GM12878 (cell line): ENCODE results near the gene BACE2. TPM values are rescaled to one million over a fixed set of nuclear protein-coding genes. Genes with fewer than 3 reads are reported as not detected.

Experiments
- ATAC-seq: fragments of 200-7000 bp; cut with Tn5 transposase; 3 replicates; pipeline ENCODE4 v1.9.1; 2020; ENCODE audit warnings: mild to moderate bottlenecking, moderate library complexity
- BruUV-seq: library from RNA; stranded (reverse); fragments of 400-500 nt; replicated peaks from 2 replicates; lab custom pipeline; 2021; lab: Mats Ljungman, UMichigan
- CTCF ChIA-PET: fragments of 300-600 bp; sonication (Branson Sonifier 250); formaldehyde crosslinking; extraction: SDS; loops from one replicate; lab custom pipeline; 2021; ENCODE audit warnings: inconsistent platforms; lab: Yijun Ruan, JAX
- POLR2A ChIA-PET: fragments of 350-600 bp; formaldehyde crosslinking; extraction: SDS; loops from one replicate; lab custom pipeline; 2021; ENCODE audit warnings: inconsistent platforms; lab: Charles Lee
- RAD21 ChIA-PET: fragments of 300-600 bp; sonication (Branson Sonifier 250); formaldehyde crosslinking; loops from one replicate; lab custom pipeline; 2023; ENCODE audit warnings: antibody characterized with exemption; ENCODE audit not compliant: unreplicated experiment; lab: Charles Lee
- SMC1A ChIA-PET: fragments of 300-600 bp; sonication (Branson Sonifier 250); formaldehyde crosslinking; loops from one replicate; lab custom pipeline; 2023; ENCODE audit not compliant: unreplicated experiment, uncharacterized antibody; lab: Charles Lee
- DNase-seq: peaks from one replicate; pipeline ENCODE4 v3.0.0-alpha.2; 2011; ENCODE audit warnings: low read depth, low spot score
- FAIRE-seq: peaks from 3 replicates; lab custom pipeline; 2011; peaks lifted over from hg19 to GRCh38; lab: Jason Lieb, UNC
- H2AFZ ChIP-seq: 2 replicates; pipeline ENCODE4 v1.6.0; 2011; ENCODE audit warnings: low read depth, low read length, control low read depth; ENCODE audit not compliant: control insufficient read depth
- H3K27ac ChIP-seq: 2 replicates; pipeline ENCODE4 v1.5.1; 2011; ENCODE audit warnings: control low read depth; ENCODE audit not compliant: control insufficient read depth, insufficient read depth
- H3K27me3 ChIP-seq, 2 experiments: replicated peaks in 1 of 2; 2 replicates each; pipeline versions ENCODE4 v1.6.0 to v1.6.1; 2011; ENCODE audit warnings: low read length in 1 of 2; ENCODE audit not compliant: control insufficient read depth in 2 of 2, insufficient read depth in 2 of 2
- H3K36me3 ChIP-seq, 2 experiments: 2 replicates each; pipeline ENCODE4 v1.5.1; 2011; ENCODE audit warnings: low read length in 1 of 2; ENCODE audit not compliant: control insufficient read depth in 2 of 2, insufficient read depth in 2 of 2
- H3K4me1 ChIP-seq: 2 replicates; pipeline ENCODE4 v1.6.1; 2011; ENCODE audit warnings: mild to moderate bottlenecking, low read length, moderate library complexity, mixed read lengths; ENCODE audit not compliant: control insufficient read depth, insufficient read depth
- H3K4me2 ChIP-seq: 2 replicates; pipeline ENCODE4 v1.6.0; 2011; ENCODE audit warnings: control low read depth; ENCODE audit not compliant: control insufficient read depth, insufficient read depth
- H3K4me3 ChIP-seq: fragments of 200-600 bp; sonication (generic); 2 replicates; pipeline ENCODE4 v1.5.1; 2016
- H3K79me2 ChIP-seq: 2 replicates; pipeline ENCODE4 v1.6.0; 2011; ENCODE audit warnings: low read length; ENCODE audit not compliant: control insufficient read depth, insufficient read depth
- H3K9ac ChIP-seq: 2 replicates; pipeline ENCODE4 v1.8.0; 2011; ENCODE audit warnings: low read length, control low read depth, mixed read lengths; ENCODE audit not compliant: control insufficient read depth, insufficient read depth
- H3K9me3 ChIP-seq: replicated peaks from 3 replicates; pipeline ENCODE4 v1.5.1; 2011; ENCODE audit warnings: mild to moderate bottlenecking, low read length; ENCODE audit not compliant: control insufficient read depth, insufficient read depth
- H4K20me1 ChIP-seq: 2 replicates; pipeline ENCODE4 v1.6.0; 2011; ENCODE audit not compliant: control insufficient read depth, insufficient read depth
- CBFB ChIP-seq: IDR thresholded peaks from 2 replicates; pipeline ENCODE4 v1.6.1; 2016; ENCODE audit warnings: antibody characterized with exemption, low read depth
- CBX5 ChIP-seq: sonication (generic); IDR thresholded peaks from 2 replicates; pipeline ENCODE4 v1.6.1; 2016; ENCODE audit warnings: low read depth, moderate library complexity, mild to moderate bottlenecking, inconsistent platforms
- ESRRA ChIP-seq: IDR thresholded peaks from 2 replicates; pipeline ENCODE4 v1.6.1; 2012; ENCODE audit warnings: mild to moderate bottlenecking, low read length, improper control_type of control experiment
- MEF2A ChIP-seq: IDR thresholded peaks from 2 replicates; pipeline ENCODE4 v1.6.1; 2011; ENCODE audit warnings: low read depth, mild to moderate bottlenecking, low read length, moderate library complexity; ENCODE audit not compliant: insufficient read depth
- NFIC ChIP-seq: IDR thresholded peaks from 2 replicates; pipeline ENCODE4 v1.6.1; 2012; ENCODE audit warnings: low read depth, mild to moderate bottlenecking, inconsistent platforms, low read length, moderate library complexity
- POLR2AphosphoS5 ChIP-seq: IDR thresholded peaks from 2 replicates; pipeline ENCODE4 v1.6.1; 2011; ENCODE audit warnings: mild to moderate bottlenecking, low read length, inconsistent platforms
- SP1 ChIP-seq: IDR thresholded peaks from one replicate; pipeline ENCODE4 v1.6.1; 2011; ENCODE audit warnings: low read depth, low read length
- SREBF1 ChIP-seq: IDR thresholded peaks from 2 replicates; pipeline ENCODE4 v1.6.1; 2012; ENCODE audit warnings: mild to moderate bottlenecking, low read length
- TARDBP ChIP-seq: IDR thresholded peaks from 2 replicates; pipeline ENCODE4 v1.6.1; 2016; ENCODE audit warnings: borderline replicate concordance
- ZNF24 ChIP-seq: fragments of 450-650 bp; IDR thresholded peaks from 2 replicates; pipeline ENCODE4 v1.6.1; 2017; ENCODE audit warnings: antibody characterized with exemption, mild to moderate bottlenecking
- ZZZ3 ChIP-seq: IDR thresholded peaks from 2 replicates; pipeline ENCODE4 v1.6.1; 2011; ENCODE audit warnings: low read depth; ENCODE audit not compliant: control insufficient read depth, insufficient read length
- WGBS: methylation state at CpG from one replicate; pipeline ENCODE4 v1.1.6; 2016; ENCODE audit warnings: low lambda C conversion rate; ENCODE audit not compliant: insufficient replicate concordance, insufficient coverage; ENCODE audit errors: missing lambda C conversion rate; 5-methylcytosine and 5-hydroxymethylcytosine counted together
- in situ Hi-C: fragments of 300-500 bp; cut with MboI; formaldehyde crosslinking; loops from 9 replicates; pipeline ENCODE4 v1.14.3; 2018; ENCODE audit warnings: mixed read lengths
- intact Hi-C: fragments of 100-400 bp; cut with micrococcal nuclease; formaldehyde crosslinking; loops from one replicate; pipeline ENCODE4 v1.14.2; 2022; ENCODE audit not compliant: unreplicated experiment
- polyA plus RNA-seq, 11 experiments: library from polyadenylated mRNA; depleted of rRNA in 4 of 11; unstranded in 6 of 11; stranded (reverse) in 5 of 11; fragments of >200 nt; fragmentation: Nextera tagmentation in 4 of 11; fragmentation: Illumina TruSeq in 1 of 11; extraction: Ambion mirVana in 4 of 11; extraction: Trizol in 1 of 11; gene quantifications; 1 replicate in 1 of 11; 2 replicates in 10 of 11; pipeline versions ENCODE4 v1.2.1 to v1.2.3, GENCODE V29; 2011 to 2016; ENCODE audit warnings: inconsistent platforms in 2 of 11, missing spikeins in 2 of 11, low read depth in 1 of 11
- total RNA-seq, 4 experiments: library from RNA; depleted of rRNA in 3 of 4; stranded (reverse); fragments of >200 nt in 3 of 4; fragmentation: Illumina TruSeq in 1 of 4; extraction: Trizol in 1 of 4; gene quantifications; 2 replicates each; pipeline versions ENCODE4 v1.2.1 to v1.2.3, GENCODE V29; 2013 to 2021
- TF ChIP-seq, protein P1 (sequence below): fragments of 450-650 bp; IDR thresholded peaks from 2 replicates; pipeline ENCODE4 v1.6.1; 2016; ENCODE audit warnings: mild to moderate bottlenecking
- TF ChIP-seq, protein P2 (sequence below): fragments of 450-650 bp; IDR thresholded peaks from 2 replicates; pipeline ENCODE4 v1.6.1; 2017; ENCODE audit warnings: borderline replicate concordance

Gene BACE2
- total and polyA plus RNA-seq, 10 of the 15 experiments (the other 5 are each of a cell fraction or from before 2014, with no cell fraction given), result 0.04 to 0.69 (median 0.18) TPM; not detected in 5

DNA sequence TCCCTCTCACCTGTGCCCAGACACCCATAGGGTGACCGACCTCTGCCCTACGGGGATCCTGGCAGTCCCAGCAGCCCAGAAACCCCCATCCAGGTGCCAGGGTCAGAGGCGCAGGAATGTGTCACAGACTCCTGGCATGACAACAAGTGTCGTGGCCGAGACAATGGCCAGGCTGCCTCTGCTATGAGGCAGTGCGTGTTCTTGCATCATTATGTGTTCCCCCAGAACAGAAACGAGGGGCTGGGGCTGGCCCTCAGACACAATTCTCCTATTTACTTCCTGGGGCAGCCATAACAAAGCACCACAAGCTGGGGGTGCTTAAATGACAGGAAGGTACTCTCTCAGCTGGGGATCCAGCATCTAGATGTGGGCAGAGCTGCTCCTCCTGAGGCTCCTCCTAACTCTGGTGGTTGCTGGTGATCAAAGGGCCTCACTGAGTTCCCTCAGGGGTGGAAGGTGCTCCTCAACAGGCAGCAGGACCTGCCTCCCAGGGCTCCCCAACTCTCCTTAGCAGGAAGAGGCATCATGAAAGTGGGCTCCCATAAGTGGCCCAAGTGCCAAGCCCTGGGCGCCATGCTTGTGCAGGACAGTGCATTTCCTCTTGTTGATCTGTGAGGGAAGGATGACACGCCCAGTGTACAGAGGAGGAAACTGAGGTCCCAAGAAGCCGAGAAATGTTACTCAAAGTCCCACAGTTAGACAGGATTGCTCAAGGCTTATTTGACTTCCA, 24.2 kb upstream of the BACE2 start:
- ATAC-seq (no peak), DNase-seq (no peak), FAIRE-seq (no peak)
- no peak overlapping the region for H3K4me3 ChIP-seq
- no peaks in the 10 kb centered on the region for H3K27me3 ChIP-seq
- no peaks in the 10 kb centered on the region for H3K4me1 ChIP-seq
- ChIA-PET SMC1A (no interaction called here), POLR2A (no interaction called here), CTCF (no interaction called here), RAD21 (no interaction called here)
- H2AFZ ChIP-seq, result no peak overlapping the region
- no peak overlapping the region for H3K9ac ChIP-seq
- no TSS peak for BruUV-seq
- H3K79me2 ChIP-seq, result no peaks in the 10 kb centered on the region
- intact Hi-C loops, result no loop called here
- no peaks in the 10 kb centered on the region for H4K20me1 ChIP-seq
- no peaks in the 10 kb centered on the region for H3K9me3 ChIP-seq
- H3K27ac ChIP-seq, result no peak overlapping the region
- in situ Hi-C loops, result no loop called here
- no peak overlapping the region for H3K4me2 ChIP-seq
- no peak for TF ChIP-seq ZNF24
- TF ChIP-seq NFIC, result no peak
- no peak for TF ChIP-seq SP1
- no peak for TF ChIP-seq POLR2AphosphoS5
- TF ChIP-seq, protein P1, sequence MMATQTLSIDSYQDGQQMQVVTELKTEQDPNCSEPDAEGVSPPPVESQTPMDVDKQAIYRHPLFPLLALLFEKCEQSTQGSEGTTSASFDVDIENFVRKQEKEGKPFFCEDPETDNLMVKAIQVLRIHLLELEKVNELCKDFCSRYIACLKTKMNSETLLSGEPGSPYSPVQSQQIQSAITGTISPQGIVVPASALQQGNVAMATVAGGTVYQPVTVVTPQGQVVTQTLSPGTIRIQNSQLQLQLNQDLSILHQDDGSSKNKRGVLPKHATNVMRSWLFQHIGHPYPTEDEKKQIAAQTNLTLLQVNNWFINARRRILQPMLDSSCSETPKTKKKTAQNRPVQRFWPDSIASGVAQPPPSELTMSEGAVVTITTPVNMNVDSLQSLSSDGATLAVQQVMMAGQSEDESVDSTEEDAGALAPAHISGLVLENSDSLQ, result no peak
- no peak for TF ChIP-seq SREBF1
- TF ChIP-seq, protein P2, sequence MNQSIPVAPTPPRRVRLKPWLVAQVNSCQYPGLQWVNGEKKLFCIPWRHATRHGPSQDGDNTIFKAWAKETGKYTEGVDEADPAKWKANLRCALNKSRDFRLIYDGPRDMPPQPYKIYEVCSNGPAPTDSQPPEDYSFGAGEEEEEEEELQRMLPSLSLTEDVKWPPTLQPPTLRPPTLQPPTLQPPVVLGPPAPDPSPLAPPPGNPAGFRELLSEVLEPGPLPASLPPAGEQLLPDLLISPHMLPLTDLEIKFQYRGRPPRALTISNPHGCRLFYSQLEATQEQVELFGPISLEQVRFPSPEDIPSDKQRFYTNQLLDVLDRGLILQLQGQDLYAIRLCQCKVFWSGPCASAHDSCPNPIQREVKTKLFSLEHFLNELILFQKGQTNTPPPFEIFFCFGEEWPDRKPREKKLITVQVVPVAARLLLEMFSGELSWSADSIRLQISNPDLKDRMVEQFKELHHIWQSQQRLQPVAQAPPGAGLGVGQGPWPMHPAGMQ, result no peak
- TF ChIP-seq CBX5, result no peak
- no peak for TF ChIP-seq TARDBP
- TF ChIP-seq ESRRA, result no peak
- TF ChIP-seq CBFB, result no peak
- TF ChIP-seq ZZZ3, result no peak
- no peak for TF ChIP-seq MEF2A
- H3K36me3 ChIP-seq, result no peaks in the 10 kb centered on the region
- 16% methylated on average over 10 of the region's 10 CpGs for WGBS
